22Rv1 (cell line): ENCODE results near the gene MYO15B.

Experiments used
- ZFX ChIP-seq: fragments of 450-650 bp; IDR thresholded peaks from 2 replicates; pipeline ENCODE4 v1.6.1; 2017; ENCODE audit warnings: antibody characterized with exemption, borderline replicate concordance
- TF ChIP-seq, protein P1 (sequence below): fragments of 450-650 bp; IDR thresholded peaks from 2 replicates; pipeline ENCODE4 v1.5.1; 2017; ENCODE audit warnings: mild to moderate bottlenecking

DNA sequence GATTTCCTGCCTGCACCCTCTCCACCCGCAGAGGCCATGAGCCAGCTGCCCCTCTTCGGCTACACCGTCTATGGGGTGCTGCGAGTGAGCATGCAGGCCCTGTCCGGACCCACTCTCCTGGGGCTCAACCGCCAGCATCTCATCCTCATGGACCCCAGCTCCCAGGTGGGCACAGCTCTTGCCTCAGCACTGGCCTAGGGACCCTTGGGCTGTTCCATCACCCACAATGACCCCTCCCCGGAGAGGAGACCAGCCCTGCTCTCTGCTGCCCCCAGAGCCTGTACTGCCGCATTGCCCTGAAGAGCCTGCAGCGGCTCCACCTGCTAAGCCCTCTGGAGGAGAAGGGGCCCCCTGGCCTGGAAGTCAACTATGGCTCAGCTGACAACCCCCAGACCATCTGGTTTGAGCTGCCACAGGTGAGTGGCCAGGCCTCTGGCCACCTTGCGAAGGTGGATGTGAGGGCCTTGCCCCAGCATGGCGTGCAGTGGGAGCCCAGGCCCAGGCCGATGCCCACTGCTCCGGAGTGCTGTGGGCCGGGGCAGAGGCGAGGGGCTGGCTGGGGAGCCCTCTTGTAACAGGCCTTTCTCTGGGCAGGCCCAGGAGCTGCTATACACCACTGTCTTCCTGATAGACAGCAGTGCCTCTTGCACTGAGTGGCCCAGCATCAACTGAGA lies 38.4 kb downstream of the MYO15B start:
- TF ChIP-seq, protein P1, sequence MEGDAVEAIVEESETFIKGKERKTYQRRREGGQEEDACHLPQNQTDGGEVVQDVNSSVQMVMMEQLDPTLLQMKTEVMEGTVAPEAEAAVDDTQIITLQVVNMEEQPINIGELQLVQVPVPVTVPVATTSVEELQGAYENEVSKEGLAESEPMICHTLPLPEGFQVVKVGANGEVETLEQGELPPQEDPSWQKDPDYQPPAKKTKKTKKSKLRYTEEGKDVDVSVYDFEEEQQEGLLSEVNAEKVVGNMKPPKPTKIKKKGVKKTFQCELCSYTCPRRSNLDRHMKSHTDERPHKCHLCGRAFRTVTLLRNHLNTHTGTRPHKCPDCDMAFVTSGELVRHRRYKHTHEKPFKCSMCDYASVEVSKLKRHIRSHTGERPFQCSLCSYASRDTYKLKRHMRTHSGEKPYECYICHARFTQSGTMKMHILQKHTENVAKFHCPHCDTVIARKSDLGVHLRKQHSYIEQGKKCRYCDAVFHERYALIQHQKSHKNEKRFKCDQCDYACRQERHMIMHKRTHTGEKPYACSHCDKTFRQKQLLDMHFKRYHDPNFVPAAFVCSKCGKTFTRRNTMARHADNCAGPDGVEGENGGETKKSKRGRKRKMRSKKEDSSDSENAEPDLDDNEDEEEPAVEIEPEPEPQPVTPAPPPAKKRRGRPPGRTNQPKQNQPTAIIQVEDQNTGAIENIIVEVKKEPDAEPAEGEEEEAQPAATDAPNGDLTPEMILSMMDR, result peak; percentile 92
- no peak for TF ChIP-seq ZFX
